NCI-H2081 treated with DMSO at 0.1 percent for 48 hours (cell line): Measurements from ENCODE around the gene SYNE1.
"Not testable (repeated sequence)": the region's sequence is repeated elsewhere in the genome, so short reads cannot be mapped to it uniquely, and the experiment has no call there.

Experiments
- DNase-seq: peaks from one replicate; lab custom pipeline; 2025; lab: John Stamatoyannopoulos, UW

Gene SYNE1, protein sequence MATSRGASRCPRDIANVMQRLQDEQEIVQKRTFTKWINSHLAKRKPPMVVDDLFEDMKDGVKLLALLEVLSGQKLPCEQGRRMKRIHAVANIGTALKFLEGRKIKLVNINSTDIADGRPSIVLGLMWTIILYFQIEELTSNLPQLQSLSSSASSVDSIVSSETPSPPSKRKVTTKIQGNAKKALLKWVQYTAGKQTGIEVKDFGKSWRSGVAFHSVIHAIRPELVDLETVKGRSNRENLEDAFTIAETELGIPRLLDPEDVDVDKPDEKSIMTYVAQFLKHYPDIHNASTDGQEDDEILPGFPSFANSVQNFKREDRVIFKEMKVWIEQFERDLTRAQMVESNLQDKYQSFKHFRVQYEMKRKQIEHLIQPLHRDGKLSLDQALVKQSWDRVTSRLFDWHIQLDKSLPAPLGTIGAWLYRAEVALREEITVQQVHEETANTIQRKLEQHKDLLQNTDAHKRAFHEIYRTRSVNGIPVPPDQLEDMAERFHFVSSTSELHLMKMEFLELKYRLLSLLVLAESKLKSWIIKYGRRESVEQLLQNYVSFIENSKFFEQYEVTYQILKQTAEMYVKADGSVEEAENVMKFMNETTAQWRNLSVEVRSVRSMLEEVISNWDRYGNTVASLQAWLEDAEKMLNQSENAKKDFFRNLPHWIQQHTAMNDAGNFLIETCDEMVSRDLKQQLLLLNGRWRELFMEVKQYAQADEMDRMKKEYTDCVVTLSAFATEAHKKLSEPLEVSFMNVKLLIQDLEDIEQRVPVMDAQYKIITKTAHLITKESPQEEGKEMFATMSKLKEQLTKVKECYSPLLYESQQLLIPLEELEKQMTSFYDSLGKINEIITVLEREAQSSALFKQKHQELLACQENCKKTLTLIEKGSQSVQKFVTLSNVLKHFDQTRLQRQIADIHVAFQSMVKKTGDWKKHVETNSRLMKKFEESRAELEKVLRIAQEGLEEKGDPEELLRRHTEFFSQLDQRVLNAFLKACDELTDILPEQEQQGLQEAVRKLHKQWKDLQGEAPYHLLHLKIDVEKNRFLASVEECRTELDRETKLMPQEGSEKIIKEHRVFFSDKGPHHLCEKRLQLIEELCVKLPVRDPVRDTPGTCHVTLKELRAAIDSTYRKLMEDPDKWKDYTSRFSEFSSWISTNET (N-terminal part only)

DNA sequence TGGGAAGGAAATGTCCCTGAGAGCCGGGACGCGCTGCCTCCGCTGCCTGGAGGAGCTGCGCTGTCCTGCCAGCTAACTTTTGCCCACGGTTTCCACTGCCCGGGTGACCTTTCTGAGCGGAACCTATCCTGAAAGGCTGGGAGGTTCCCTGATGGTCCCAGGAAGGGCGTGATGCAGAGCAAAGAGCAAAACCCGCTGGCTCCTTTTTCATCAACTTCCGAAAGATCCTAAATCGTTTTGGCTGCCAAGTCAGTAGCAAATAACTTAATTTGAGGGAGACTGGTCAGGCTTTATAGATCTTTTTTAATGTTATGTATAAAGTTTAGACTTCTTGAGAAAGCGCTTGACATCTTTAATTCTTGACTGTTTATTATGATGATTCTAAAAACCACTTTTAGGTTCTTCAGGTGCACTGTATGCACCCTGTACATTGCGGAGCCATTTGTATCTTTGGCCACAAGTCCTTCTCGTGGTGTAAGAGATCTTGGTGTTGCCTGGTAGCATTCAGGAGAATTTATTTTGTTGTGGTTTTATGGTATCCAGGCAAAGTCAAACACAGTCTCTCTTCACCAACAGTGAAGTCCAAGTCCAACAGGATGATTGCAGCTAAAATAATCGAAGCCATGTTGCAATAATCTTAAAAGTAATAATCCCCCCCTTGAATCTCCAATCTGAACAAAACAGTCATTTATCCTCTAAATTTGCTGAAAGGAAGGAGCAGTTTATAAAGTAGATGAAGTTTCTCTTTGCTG lies at the start of gene SYNE1:
SYNE1 (minus strand) TSS at position 67 of the 752 bp plus-strand sequence. CDS start 9,031 bp downstream, outside the sequence.
- no peak for DNase-seq

DNA sequence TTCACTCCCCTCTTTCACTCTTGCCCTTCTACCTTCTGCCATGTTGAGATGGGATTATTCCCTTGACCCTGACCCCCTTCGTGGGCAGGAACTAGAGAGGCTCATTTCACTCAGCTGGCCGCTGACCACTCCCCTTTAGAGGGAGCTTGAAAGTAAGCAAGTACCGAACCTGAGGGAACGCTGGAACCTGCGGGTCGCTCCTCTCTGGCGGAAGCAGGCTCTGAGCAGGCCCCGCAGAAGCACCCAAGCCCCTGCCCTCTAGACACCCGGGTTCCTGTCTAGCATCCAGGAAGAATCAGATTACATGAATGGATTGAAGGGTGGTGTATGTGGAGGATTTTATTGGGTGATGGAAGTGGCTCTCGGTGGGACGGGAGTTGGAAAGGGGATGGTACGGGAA lies 48.7 kb upstream of the SYNE1 start:
- DNase-seq: no peak

DNA sequence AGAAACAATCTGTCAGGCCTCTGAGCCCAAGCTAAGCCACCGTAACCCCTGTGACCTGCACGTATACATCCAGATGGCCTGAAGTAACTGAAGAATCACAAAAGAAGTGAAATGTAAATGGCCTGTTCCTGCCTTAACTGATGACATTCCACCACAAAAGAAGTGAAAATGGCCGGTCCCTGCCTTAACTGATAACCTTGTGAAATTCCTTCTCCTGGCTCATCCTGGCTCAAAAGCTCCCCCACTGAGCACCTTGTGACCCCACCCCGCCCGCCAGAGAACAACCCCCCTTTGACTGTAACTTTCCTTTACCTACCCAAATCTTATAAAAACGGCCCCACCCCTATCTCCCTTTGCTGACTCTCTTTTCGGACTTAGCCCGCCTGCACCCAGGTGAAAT lies 45.8 kb upstream of the SYNE1 start:
- not testable (repeated sequence) for DNase-seq

DNA sequence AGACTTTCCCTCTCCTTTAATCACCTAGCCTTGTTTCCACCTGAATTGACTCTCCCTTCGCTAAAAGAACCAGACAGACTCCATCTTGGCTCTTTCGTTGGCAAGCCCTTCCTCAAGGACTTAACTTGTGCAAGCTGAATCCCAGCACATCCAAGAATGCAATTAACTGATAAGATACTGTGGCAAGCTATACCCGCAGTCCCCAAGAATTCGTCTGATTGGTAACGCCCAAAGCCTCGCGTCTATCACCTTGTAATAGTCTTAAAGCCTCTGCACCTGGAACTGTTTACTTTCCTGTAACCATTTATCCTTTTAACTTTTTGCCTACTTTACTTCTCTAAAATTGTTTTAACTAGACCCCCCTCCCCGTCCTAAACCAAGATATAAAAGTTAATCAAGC lies 45.0 kb upstream of the SYNE1 start:
- no peak for DNase-seq

DNA sequence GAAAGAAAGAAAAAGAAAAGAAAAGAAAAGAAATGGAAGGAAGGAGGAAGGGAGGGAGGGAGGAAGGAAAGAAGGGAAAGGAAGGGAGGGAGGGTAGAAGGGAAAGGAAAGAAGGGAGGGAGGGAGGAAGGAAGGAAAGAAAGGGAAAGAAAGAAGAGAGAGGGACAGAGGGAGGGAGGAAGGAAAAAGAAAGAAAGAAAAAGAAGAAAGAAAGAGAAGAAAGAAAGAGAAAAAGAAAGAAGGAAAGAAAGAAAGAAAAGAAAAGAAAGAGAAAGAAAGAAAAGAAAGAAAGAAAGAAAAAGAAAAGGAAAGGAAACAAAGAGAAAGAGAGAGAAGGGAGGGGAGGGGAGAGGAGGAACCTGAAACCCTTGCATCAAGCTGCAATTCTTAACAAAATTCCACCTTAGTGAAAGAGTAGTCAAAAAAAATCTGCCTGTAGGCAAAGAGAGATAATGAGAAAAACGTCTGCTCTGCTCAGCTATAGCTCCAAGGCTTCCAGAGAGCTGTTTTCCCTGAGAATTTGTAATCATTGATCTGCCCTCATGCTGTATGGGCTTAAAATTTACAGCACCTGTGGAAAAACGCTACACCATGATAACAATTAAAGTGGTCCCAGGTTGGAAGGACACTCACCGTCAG lies 43.8 kb upstream of the SYNE1 start:
- no peak for DNase-seq

DNA sequence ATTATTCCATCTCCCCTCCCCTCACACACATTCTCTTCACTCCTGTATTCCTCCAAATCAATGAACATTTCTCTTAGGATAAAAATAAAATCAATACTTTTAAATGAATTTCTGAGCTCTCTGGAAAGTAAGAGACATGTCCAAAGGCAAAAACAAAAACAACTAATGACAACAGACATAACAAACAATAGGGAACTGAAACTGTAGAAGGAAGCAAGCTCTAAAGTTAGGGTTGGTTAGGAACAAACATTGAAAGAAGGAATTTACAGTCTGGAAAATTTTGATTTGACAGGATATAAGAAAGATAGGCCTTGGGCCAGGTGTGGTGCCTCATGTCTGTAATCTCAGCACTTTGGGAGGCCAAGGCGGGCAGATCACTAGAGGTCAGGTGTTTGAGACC lies 43.0 kb upstream of the SYNE1 start:
- DNase-seq: no peak

DNA sequence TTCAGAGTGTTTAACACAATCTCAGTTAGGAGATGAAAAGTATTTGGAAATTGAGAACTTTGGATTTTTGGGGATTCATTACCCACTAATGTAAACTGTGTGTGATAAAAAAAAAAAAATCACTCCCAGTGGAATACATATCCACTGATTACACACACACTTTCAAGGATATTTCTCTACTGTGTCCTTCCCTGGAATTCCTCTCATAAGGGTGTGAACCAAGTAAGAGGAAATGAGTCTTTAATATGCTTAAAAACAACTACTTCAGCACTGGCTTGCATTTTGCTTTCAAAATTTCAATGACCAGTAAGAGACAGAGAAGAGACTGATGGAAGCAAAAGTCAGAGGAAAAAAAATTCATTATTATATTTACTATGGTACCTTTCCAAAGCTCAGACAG lies 36.1 kb upstream of the SYNE1 start:
- no peak for DNase-seq

DNA sequence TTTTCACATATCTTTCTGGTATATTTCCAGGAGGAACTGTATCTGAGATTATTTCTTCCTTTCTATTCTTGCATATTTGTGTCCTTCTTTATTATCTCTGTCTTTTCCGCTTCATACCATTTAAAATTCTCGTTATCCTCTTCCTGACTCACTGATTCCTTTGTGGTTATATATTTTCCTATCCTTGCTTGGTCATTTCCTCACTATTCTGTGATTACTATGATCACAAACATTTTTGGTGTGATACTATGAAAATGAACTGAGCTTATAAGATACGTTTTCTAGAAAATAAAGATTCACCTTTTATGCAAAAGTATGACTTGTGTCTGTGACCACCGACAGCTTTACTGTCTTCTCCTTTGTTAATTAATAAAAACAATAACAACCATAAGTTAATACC lies 34.0 kb upstream of the SYNE1 start:
- DNase-seq: no peak

DNA sequence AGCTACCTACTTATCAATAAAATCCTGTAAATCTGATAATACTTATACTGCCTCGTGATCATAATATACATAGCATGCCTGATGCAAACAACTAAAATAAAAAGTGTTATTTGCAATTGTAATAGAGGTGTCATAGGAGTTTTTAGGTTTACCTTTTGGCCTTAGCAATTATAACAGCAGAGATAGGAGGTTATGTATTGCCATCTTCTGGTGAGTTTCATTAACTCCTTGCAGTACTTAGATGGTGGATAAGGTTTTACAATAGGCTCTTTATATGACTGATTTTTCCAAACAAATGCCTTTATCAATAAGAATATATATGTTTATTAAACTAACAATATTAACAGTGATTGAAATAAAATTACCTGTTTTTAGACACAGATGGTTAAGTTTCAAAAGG lies 32.7 kb upstream of the SYNE1 start:
- no peak for DNase-seq

DNA sequence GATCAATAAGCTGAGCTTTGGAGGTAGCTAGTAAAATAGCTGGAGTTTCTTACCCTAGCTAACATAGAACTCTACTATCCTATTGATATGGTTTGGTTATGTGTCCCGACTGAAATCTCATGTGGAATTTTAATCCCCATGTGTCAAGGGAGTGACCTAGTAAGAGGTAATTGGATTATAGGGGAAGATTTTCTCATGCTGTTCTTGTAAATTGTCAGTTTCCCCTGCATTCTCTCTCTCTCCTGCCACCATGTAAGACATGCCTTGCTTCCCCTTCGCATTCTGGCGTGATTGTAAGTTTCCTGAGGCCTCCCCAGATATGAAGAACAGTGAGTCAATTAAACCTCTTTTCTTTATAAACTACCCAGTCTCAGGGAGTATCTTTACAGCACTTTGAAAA lies 24.6 kb upstream of the SYNE1 start:
- DNase-seq: no peak

DNA sequence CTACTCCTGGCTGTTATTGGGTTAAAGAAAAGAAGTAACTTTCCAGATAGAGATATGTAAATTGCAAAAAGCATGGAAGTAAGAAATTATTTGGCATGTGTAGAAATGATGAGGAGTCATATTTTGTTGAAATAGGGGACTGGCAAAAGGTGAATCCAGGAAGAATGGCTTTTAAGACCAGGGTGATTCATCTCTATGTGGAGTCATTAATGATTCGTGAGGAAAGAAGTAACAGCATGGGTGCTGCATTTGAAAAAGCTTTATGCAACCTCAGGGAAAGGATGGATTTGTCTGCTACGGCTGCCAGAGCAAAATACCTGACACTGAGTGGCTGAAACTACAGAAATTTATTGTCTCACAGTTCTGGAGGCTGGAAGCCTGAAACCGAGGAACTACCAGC lies 14.8 kb upstream of the SYNE1 start:
- no peak for DNase-seq

DNA sequence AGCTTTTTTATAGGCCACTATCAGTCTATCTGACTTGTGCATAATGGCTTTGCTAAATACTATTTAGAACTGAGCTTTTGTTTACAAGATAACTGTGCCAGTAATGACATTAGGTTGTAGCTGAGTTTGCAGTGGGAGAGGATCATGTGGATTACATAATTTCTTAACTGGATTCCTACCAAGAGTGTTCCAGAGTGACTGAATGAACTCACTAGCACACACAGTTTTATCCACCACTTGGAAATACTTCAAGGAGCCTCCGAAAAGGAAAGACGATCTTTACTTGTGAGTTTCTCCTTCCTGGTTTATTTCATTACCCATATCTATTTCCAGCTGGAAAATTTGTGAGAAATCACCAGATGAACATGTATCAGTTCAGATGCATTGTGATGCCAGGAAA lies 10.9 kb upstream of the SYNE1 start:
- DNase-seq: no peak

DNA sequence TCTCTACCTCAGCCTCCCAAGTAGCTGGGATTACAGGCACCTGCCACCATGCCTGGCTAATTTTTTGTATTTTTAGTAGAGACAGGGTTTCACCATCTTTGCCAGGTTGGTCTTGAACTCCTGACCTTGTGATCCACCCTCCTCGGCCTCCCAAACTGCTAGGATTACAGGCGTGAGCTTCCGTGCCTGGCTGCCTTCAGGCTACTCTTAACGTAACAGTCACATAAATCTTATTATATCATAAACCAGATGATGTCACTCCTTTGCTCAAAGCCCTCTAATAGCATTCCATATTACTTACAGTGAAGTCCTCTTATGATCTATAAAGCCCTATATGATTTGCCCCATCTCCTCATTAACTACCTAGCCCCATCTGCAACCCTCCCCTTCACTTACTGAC lies 9.6 kb upstream of the SYNE1 start:
- DNase-seq: not testable (repeated sequence)

DNA sequence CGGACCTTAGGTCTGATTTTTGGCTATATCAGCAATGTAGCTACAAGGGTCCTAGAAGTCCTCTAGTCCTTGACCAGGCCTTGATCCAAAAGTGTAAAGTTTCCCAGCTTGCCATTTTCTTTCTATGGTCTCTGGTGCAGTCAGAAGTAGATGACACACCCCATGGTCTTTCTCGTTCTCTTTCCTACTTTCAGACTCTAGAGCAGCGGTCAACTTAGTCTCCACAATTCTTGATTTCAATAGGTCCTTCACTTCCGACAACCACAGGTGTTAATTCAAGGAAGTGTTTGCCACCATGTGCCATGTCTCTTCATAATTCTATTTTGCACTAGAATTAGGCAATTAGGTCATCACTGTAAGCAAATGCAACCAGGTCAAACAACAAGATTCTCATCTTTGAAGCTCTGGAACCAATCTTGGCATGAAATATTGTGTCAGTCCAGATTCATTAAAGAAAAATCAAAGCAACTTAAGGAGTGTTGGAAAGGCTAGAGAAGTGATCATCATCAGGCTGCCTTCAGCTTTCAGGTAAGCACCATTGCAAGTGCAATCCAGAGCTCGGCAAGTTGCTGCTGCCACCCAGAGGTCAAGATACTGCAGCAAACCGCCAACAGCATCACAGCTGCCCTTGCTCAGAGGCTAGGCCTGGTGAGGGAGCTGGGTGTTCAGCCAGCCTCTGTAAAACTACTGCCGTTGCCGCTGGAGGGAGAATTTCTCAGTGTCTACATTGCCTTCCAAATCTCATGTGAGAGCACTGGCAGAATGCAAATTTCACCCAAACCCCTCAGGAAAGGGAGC lies 5.6 kb upstream of the SYNE1 start:
- no peak for DNase-seq

DNA sequence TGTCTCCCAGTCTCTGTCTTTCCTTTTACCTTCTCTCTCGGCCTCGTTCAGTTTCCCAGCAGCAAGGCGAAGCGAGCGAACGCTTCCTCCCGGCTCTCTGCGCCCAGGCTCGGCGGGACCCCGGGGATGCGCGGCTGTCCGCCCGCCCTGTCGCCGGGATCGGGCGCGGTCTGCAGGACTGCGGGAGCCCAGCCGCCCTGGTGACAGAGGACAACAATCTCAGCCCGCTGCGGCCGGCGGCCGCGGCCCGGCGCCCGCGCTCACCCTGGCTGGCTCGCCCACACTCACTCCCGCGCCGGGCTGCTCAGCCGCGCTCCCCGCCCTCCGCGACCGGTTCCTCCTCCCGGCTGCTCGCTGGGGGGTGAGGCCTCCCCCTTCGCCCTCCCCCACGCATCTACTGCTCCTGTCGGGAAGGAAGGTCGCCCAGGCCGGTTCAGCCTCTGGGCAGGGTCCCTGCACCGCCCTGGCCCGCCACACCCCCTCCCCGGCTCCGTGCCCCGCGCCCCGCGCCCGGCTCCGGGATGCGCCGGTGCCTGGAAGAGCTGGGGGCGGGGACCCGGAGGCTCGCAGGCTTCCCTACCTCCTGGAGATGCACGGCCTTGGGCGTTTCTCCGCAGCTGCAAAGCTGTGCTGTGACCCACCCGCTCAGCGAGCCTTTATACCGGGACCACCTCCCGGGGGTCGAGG lies 410 bp downstream of the SYNE1 start:
- no peak for DNase-seq

DNA sequence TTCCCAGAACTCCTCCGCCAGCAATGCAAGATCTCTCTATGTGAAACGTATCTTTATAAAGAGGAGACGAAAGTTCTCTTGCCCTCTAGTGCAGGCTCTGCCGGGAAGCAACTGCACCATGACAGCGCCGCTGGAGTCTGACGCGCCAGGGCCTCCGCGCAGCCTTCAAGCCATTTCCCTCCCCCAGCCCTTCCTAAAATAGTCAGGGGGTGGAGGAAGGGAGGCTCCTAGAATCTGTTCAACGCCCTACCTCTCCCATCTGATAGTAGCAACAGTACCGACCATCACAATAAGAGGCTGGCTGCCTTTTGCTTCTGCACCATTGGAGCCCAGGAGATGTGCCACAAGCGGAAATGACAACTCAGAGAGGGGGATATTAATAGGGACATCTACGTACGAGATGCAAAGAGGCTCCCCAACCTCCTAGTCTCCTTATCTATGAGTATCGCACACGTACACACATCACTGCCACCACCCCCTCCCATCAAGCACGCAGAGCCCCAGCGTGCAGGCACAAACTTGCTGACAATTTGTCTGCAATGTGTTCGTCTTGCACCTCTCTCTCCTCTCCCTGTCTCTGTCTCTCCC lies 1.0 kb downstream of the SYNE1 start:
- DNase-seq: no peak

DNA sequence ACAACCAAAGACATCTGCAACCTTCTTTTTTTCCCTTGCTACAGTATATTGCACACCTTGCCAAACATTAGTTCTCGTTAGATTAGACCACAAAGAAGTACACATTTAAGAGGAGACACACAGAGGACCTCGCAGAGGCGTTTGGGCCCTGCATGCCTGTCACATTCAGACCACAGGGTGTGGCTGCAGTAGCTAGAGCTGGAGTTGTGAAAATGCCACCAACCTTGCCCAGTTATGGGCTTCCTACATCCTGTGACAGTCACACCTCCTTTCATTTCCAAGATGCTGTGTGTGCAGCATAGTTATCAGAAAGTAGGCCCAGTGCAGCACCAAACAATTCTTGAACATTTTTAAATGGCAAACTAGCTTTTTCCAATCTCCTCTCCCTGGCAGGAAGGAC lies 2.4 kb downstream of the SYNE1 start:
- no peak for DNase-seq

DNA sequence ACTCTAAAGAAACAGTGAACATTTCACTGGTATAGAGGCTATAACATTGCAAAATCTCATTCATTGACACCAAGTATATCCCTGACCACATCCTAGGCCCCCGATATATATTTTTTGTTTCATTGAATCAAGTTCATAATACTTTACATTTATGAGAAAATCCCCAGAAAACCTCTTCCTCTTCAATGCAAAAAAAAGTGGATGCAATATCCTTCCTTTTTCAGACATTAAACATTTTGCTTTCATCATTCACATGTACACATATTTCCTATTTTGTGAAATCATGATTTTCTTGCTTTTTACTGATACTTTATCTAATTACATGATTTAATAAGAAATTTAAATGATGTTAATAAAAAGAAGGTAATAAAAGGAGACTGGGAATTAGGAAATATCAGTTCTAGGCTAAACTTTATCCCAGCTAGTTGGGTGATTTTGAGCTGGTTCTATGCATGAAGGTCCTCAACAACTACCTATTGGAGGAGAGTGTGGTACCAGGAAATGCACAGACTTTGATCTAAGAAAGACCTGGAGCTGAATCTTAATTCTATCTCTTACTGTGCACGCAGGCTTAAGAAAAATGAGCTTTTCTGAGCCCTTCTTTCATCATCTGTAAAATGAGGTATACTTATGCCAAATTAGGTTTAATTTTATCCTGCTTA lies 4.9 kb downstream of the SYNE1 start:
- no peak for DNase-seq

DNA sequence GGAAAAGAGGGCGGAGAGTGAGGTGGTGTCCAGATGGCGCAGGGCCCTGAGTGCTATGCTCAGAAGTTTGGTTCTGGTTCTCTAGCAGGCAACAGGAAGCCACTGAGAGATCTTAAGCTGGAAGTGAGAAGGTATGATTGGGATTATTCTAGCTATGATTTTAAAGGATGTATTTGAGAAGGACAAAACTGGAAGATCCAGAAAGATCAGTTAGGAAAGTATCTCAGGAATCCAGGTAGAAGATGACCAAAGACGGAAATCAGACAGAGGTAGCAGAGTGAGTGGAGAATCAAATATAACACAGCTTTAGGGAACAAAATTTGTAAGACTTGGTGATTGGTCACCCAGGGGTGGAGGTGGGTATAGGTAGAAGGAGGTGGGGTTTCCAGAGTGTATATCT lies 5.8 kb downstream of the SYNE1 start:
- DNase-seq: no peak
